Osteoblast (primary cell): ENCODE data around the gene TMEM178B. TPM values are rescaled to one million over a fixed set of nuclear protein-coding genes. Genes with fewer than 3 reads are reported as not detected.
A peak's percentile ranks its signal among the peaks of the same experiment; 100 is the strongest.

Source experiments
- DNase-seq: peaks from one replicate; pipeline ENCODE4 v3.0.0; 2011; ENCODE audit warnings: low spot score, mixed read lengths; ENCODE audit not compliant: insufficient read length; ENCODE audit errors: missing footprints
- H2AFZ ChIP-seq: 2 replicates; pipeline ENCODE4 v1.6.0; 2011; ENCODE audit warnings: mild to moderate bottlenecking, low read length
- H3K27ac ChIP-seq: 2 replicates; pipeline ENCODE4 v1.5.1; 2011; ENCODE audit warnings: mild to moderate bottlenecking, low read depth, low read length, moderate library complexity
- H3K27me3 ChIP-seq: 2 replicates; pipeline ENCODE4 v1.6.0; 2012; ENCODE audit warnings: mild to moderate bottlenecking, control low read depth, inconsistent platforms, low read length, moderate library complexity; ENCODE audit not compliant: insufficient read depth
- H3K36me3 ChIP-seq: 2 replicates; pipeline ENCODE4 v1.5.1; 2011; ENCODE audit warnings: mild to moderate bottlenecking, low read length, control low read depth, moderate library complexity; ENCODE audit not compliant: insufficient read depth
- H3K4me1 ChIP-seq: 2 replicates; pipeline ENCODE4 v1.5.1; 2011; ENCODE audit warnings: mild to moderate bottlenecking, low read length, control low read depth, moderate library complexity; ENCODE audit not compliant: insufficient read depth
- H3K4me2 ChIP-seq: 2 replicates; pipeline ENCODE4 v1.6.0; 2011; ENCODE audit warnings: mild to moderate bottlenecking, low read length; ENCODE audit not compliant: insufficient read depth
- H3K4me3 ChIP-seq: fragments of 200-600 bp; sonication (generic); 3 replicates; pipeline ENCODE4 v1.5.1; 2012; ENCODE audit warnings: mild to moderate bottlenecking, low read length, inconsistent platforms; ENCODE audit not compliant: insufficient read depth
- H3K79me2 ChIP-seq: 2 replicates; pipeline ENCODE4 v1.6.0; 2012; ENCODE audit warnings: mild to moderate bottlenecking, low read length, control low read depth, inconsistent platforms; ENCODE audit not compliant: insufficient read depth
- H3K9me3 ChIP-seq: 2 replicates; pipeline ENCODE4 v1.5.1; 2011; ENCODE audit warnings: low read depth, low read length, control low read depth
- H4K20me1 ChIP-seq: 2 replicates; pipeline ENCODE4 v1.6.0; 2012; ENCODE audit warnings: mild to moderate bottlenecking, low read length, control low read depth; ENCODE audit not compliant: insufficient read depth
- CTCF ChIP-seq: IDR thresholded peaks from 2 replicates; pipeline ENCODE4 v1.5.1; 2011; ENCODE audit warnings: mild to moderate bottlenecking, low read depth, low read length, moderate library complexity; ENCODE audit errors: extremely low read depth
- total RNA-seq: library from RNA; depleted of rRNA; stranded (reverse); fragments of >200 nt; gene quantifications from 2 replicates; pipeline ENCODE4 v1.2.3, GENCODE V29; 2012

The TMEM178B gene
- total RNA-seq, 1 donor = 1.1 TPM

GRCh38 chr7:141039376-141039775, 34.5 kb upstream of the TMEM178B start:
- Histone ChIP-seq H3K27ac (peak overlapping the region; percentile 23), H4K20me1 (no peaks in the 10 kb centered on the region), H3K36me3 (no peaks in the 10 kb centered on the region), H3K79me2 (no peaks in the 10 kb centered on the region), H2AFZ (peak overlapping the region; percentile 54), H3K4me2 (peak overlapping the region; percentile 39), H3K9me3 (no peaks in the 10 kb centered on the region), H3K4me1 (peaks cover 4% of the 10 kb centered on the region), H3K27me3 (no peaks in the 10 kb centered on the region), H3K4me3 (peak overlapping the region; percentile 27)
- DNase-seq = peak; percentile 77
- no peak for TF ChIP-seq CTCF

GRCh38 chr7:141042222-141043193, 31.4 kb upstream of the TMEM178B start:
- H4K20me1 ChIP-seq = no peaks in the 10 kb centered on the region
- TF ChIP-seq CTCF = no peak
- H3K9me3 ChIP-seq = no peaks in the 10 kb centered on the region
- H3K4me3 ChIP-seq = no peak overlapping the region
- H2AFZ ChIP-seq = peak overlapping the region; percentile 35
- no peak overlapping the region for H3K4me2 ChIP-seq
- H3K27me3 ChIP-seq = no peaks in the 10 kb centered on the region
- DNase-seq = peak; percentile 4
- no peaks in the 10 kb centered on the region for H3K79me2 ChIP-seq
- peaks cover 7% of the 10 kb centered on the region for H3K4me1 ChIP-seq
- H3K27ac ChIP-seq = no peak overlapping the region
- no peaks in the 10 kb centered on the region for H3K36me3 ChIP-seq

GRCh38 chr7:141043616-141044015, 30.2 kb upstream of the TMEM178B start:
- no peaks in the 10 kb centered on the region for H3K9me3 ChIP-seq
- H3K4me1 ChIP-seq = peaks cover 7% of the 10 kb centered on the region
- no peak overlapping the region for H3K27ac ChIP-seq
- H3K79me2 ChIP-seq = no peaks in the 10 kb centered on the region
- no peak overlapping the region for H3K4me2 ChIP-seq
- H4K20me1 ChIP-seq = no peaks in the 10 kb centered on the region
- no peak overlapping the region for H3K4me3 ChIP-seq
- no peak overlapping the region for H2AFZ ChIP-seq
- no peaks in the 10 kb centered on the region for H3K36me3 ChIP-seq
- no peak for TF ChIP-seq CTCF
- DNase-seq = no peak
- no peaks in the 10 kb centered on the region for H3K27me3 ChIP-seq

- H3K4me1 ChIP-seq = peaks cover 3% of the 10 kb centered on the region
- no peaks in the 10 kb centered on the region for H3K79me2 ChIP-seq
- no peak overlapping the region for H3K4me3 ChIP-seq
- no peak for TF ChIP-seq CTCF
- H3K4me2 ChIP-seq = peak overlapping the region; percentile 34
- DNase-seq = peak; percentile 44
- H3K27me3 ChIP-seq = no peaks in the 10 kb centered on the region
- H3K27ac ChIP-seq = no peak overlapping the region
- no peak overlapping the region for H2AFZ ChIP-seq
- H4K20me1 ChIP-seq = no peaks in the 10 kb centered on the region
- H3K9me3 ChIP-seq = no peaks in the 10 kb centered on the region
- no peaks in the 10 kb centered on the region for H3K36me3 ChIP-seq
Measured at GRCh38 chr7:141045126-141045841, 28.6 kb upstream of the TMEM178B start.
